ENCODE data around the gene SUGCT. TPM values are rescaled to one million over a fixed set of nuclear protein-coding genes. Genes with fewer than 3 reads are reported as not detected.

Gene SUGCT
- total and polyA plus RNA-seq, 2 of the 8 experiments (the other 6 are each of a cell fraction or from before 2014, with no cell fraction given): 2.8 to 5.4 TPM

- no peaks in the 10 kb centered on the region for H3K4me1 ChIP-seq (replicated peaks in 1 of 4; ENCODE audit: control insufficient read depth in 3 of 4, insufficient read depth in 4 of 4, low read length in 3 of 4)
- no peak overlapping the region for H2AFZ ChIP-seq (ENCODE audit: low read length)
- H3K27me3 ChIP-seq (replicated peaks in 1 of 4; ENCODE audit: control insufficient read depth in 3 of 4, extremely low read depth in 1 of 4, insufficient read depth in 3 of 4, low read length in 3 of 4): no peaks in the 10 kb centered on the region
- H3K14ac ChIP-seq (ENCODE audit: insufficient read length): no peak overlapping the region
- no peak overlapping the region for H2BK5ac ChIP-seq (ENCODE audit: low read depth, low read length)
- no peaks in the 10 kb centered on the region for H4K20me1 ChIP-seq (replicated peaks in 1 of 2; ENCODE audit: control insufficient read depth in 1 of 2, insufficient read depth in 2 of 2, low read length in 2 of 2)
- no peak overlapping the region for H3K27ac ChIP-seq (ENCODE audit: low read depth, low read length)
- H3K4me2 ChIP-seq (ENCODE audit: insufficient read depth in 1 of 2, low read depth in 2 of 2, low read length in 2 of 2): no peak overlapping the region
- H4K5ac ChIP-seq (ENCODE audit: insufficient read length, low read depth, low read length): no peak overlapping the region
- H2BK15ac ChIP-seq (ENCODE audit: low read length): no peak overlapping the region
- no peak overlapping the region for H2BK12ac ChIP-seq (ENCODE audit: low read depth, low read length)
- no peak overlapping the region for H3K4ac ChIP-seq (replicated peaks; ENCODE audit: insufficient read length, low read depth, low read length)
- no peaks in the 10 kb centered on the region for H3K36me3 ChIP-seq (ENCODE audit: control insufficient read depth in 2 of 4, insufficient read depth in 4 of 4, low read length in 3 of 4)
- ChIA-PET CTCF (ENCODE audit: partially characterized antibody) (no interaction called here), POLR2A (ENCODE audit: partially characterized antibody) (no interaction called here)
- H2AK5ac ChIP-seq (ENCODE audit: low read depth, low read length): no peak overlapping the region
- H4K8ac ChIP-seq (ENCODE audit: extremely low read depth, insufficient read depth, low read length): no peak overlapping the region
- DNase-seq (ENCODE audit: low read depth in 1 of 2, low spot score in 2 of 2) (no peak), FAIRE-seq (no peak)
- H3K79me1 ChIP-seq (ENCODE audit: low read depth, low read length): no peaks in the 10 kb centered on the region
- no peak overlapping the region for H3K4me3 ChIP-seq (ENCODE audit: extremely low read depth in 1 of 4, insufficient read depth in 2 of 4, low read depth in 3 of 4, low read length in 4 of 4)
- WGBS, 2 experiments (ENCODE audit: extremely low coverage in 1 of 2, insufficient coverage in 1 of 2, insufficient read length in 1 of 2, insufficient replicate concordance in 2 of 2, low coverage in 1 of 2, low lambda C conversion rate in 2 of 2, missing lambda C conversion rate in 1 of 2): 94% methylated on average over 1 of the region's 1 CpG; no CpG with 5 or more reads in 1 of the 2 experiments
- no peak overlapping the region for H3K23ac ChIP-seq (ENCODE audit: insufficient read length)
- no peak overlapping the region for H2BK120ac ChIP-seq (replicated peaks; ENCODE audit: low read depth, low read length)
- H3K18ac ChIP-seq (ENCODE audit: extremely low read depth, low read length): no peak overlapping the region
- H3K79me2 ChIP-seq (ENCODE audit: control insufficient read depth in 1 of 2, insufficient read depth in 2 of 2, low read length in 2 of 2): no peaks in the 10 kb centered on the region
- no peak overlapping the region for H3K56ac ChIP-seq (replicated peaks; ENCODE audit: insufficient read length, low read depth, low read length)
- H3K9ac ChIP-seq (replicated peaks in 1 of 4; ENCODE audit: extremely low read depth in 1 of 4, low read depth in 3 of 4, low read length in 3 of 4): no peak overlapping the region
- no peak overlapping the region for H4K91ac ChIP-seq (replicated peaks; ENCODE audit: insufficient read length, low read length)
- no peaks in the 10 kb centered on the region for H3K23me2 ChIP-seq (ENCODE audit: low read depth, low read length)
- no peak overlapping the region for H2BK20ac ChIP-seq (ENCODE audit: low read length)
- H3K9me3 ChIP-seq (ENCODE audit: insufficient read depth in 2 of 2, low read depth in 1 of 2, low read length in 1 of 2): no peaks in the 10 kb centered on the region
- no peak for TF ChIP-seq RAD21 (IDR thresholded peaks at IDR 0.05 in 1 of 2, conservative IDR thresholded peaks at IDR 0.05 in 1 of 2; ENCODE audit: low read depth in 2 of 2, low read length in 2 of 2)
- TF ChIP-seq CTBP2 (IDR thresholded peaks at IDR 0.05; ENCODE audit: borderline replicate concordance, insufficient read depth, insufficient read length, low read length): no peak
- TF ChIP-seq HDAC6 (IDR thresholded peaks at IDR 0.05; ENCODE audit: low read depth, low read length): no peak
- TF ChIP-seq HDAC2 (IDR thresholded peaks at IDR 0.05; ENCODE audit: borderline replicate concordance in 1 of 2, low read depth in 2 of 2, low read length in 2 of 2): no peak
- no peak for TF ChIP-seq BRCA1 (IDR thresholded peaks at IDR 0.05; ENCODE audit: low read depth, low read length)
- TF ChIP-seq ATF2 (IDR thresholded peaks at IDR 0.05; ENCODE audit: low read length): no peak
- TF ChIP-seq CTCF (IDR thresholded peaks at IDR 0.05; ENCODE audit: control extremely low read depth in 1 of 3, insufficient read depth in 1 of 3, low read depth in 1 of 3, low read length in 3 of 3): no peak
- TF ChIP-seq BACH1 (IDR thresholded peaks at IDR 0.05; ENCODE audit: low read length): no peak
These were observed 403.5 kb downstream of the SUGCT start for GRCh38 chr7:40538281-40538680.
